Neural cell (in vitro differentiated cells): Measurements from ENCODE around the gene RIPK1. TPM values are rescaled to one million over a fixed set of nuclear protein-coding genes. Genes with fewer than 3 reads are reported as not detected.
A peak's percentile ranks its signal among the peaks of the same experiment; 100 is the strongest.

Source experiments
- H2AFZ ChIP-seq: fragments of 200-600, 300-800 bp; sonication (generic), shearing (Covaris generic); 2 replicates; pipeline ENCODE4 v1.6.0; 2014; ENCODE audit warnings: low read depth, mild to moderate bottlenecking, antibody characterized with exemption, low read length, moderate library complexity
- H3F3A ChIP-seq: fragments of 200-600 bp; shearing (Covaris generic); 2 replicates; pipeline ENCODE4 v1.6.1; 2016; ENCODE audit warnings: mild to moderate bottlenecking, moderate library complexity, mixed read lengths, antibody characterized with exemption, low read length; ENCODE audit not compliant: insufficient read depth, poor library complexity, severe bottlenecking
- H3K27ac ChIP-seq: fragments of 200-600, 300-800 bp; sonication (generic), shearing (Covaris generic); 2 replicates; pipeline ENCODE4 v1.5.1; 2014; ENCODE audit warnings: mild to moderate bottlenecking, low read length, moderate library complexity
- H3K27me3 ChIP-seq: fragments of 300-800, 200-600 bp; sonication (generic), shearing (Covaris generic); 2 replicates; pipeline ENCODE4 v1.6.0; 2014; ENCODE audit warnings: mild to moderate bottlenecking, low read depth, low read length, moderate library complexity; ENCODE audit not compliant: insufficient read depth
- H3K36me3 ChIP-seq: fragments of 300-800, 200-600 bp; sonication (generic), shearing (Covaris generic); 2 replicates; pipeline ENCODE4 v1.5.1; 2014; ENCODE audit warnings: mild to moderate bottlenecking, antibody characterized with exemption, low read length, moderate library complexity; ENCODE audit not compliant: insufficient read depth
- H3K4me2 ChIP-seq: fragments of 300-800, 200-600 bp; sonication (generic), shearing (Covaris generic); 2 replicates; pipeline ENCODE4 v1.6.0; 2014; ENCODE audit warnings: mild to moderate bottlenecking, low read length
- H3K4me3 ChIP-seq: fragments of 300-800, 200-600 bp; sonication (generic), shearing (Covaris generic); 2 replicates; pipeline ENCODE4 v1.5.1; 2014; ENCODE audit warnings: mild to moderate bottlenecking, low read length, moderate library complexity
- H3K79me2 ChIP-seq: fragments of 200-600 bp; shearing (Covaris generic); replicated peaks from 2 replicates; pipeline ENCODE4 v1.6.0; 2014; ENCODE audit warnings: mild to moderate bottlenecking, low read length, moderate library complexity; ENCODE audit not compliant: insufficient read depth
- H3K9ac ChIP-seq: fragments of 300-800, 200-600 bp; sonication (generic), shearing (Covaris generic); 2 replicates; pipeline ENCODE4 v1.6.1; 2016; ENCODE audit warnings: mild to moderate bottlenecking, low read length, mixed read lengths
- H3K9me2 ChIP-seq: fragments of 200-600 bp; shearing (Covaris generic); 2 replicates; pipeline ENCODE4 v1.6.1; 2016; ENCODE audit warnings: mild to moderate bottlenecking, low read length, mixed read lengths; ENCODE audit not compliant: insufficient read depth
- H3K9me3 ChIP-seq: fragments of 200-600, 300-800 bp; sonication (generic), shearing (Covaris generic); 2 replicates; pipeline ENCODE4 v1.6.1; 2016; ENCODE audit warnings: mild to moderate bottlenecking, mixed run types, low read length, moderate library complexity, mixed read lengths
- H4K20me1 ChIP-seq: fragments of 200-600 bp; shearing (Covaris generic); 2 replicates; pipeline ENCODE4 v1.6.1; 2016; ENCODE audit warnings: mild to moderate bottlenecking, mixed run types; ENCODE audit not compliant: insufficient read depth
- CTCF ChIP-seq: fragments of 450-650 bp; IDR thresholded peaks from 2 replicates; pipeline ENCODE4 v1.5.1; 2014; ENCODE audit warnings: antibody characterized with exemption, mild to moderate bottlenecking, moderate library complexity; ENCODE audit not compliant: poor library complexity, severe bottlenecking
- EP300 ChIP-seq: fragments of 450-650 bp; conservative IDR thresholded peaks from 2 replicates; pipeline ENCODE4 v1.6.1; 2014; ENCODE audit warnings: antibody characterized with exemption, mild to moderate bottlenecking, moderate library complexity; ENCODE audit not compliant: poor library complexity, severe bottlenecking
- EZH2 ChIP-seq: fragments of 200-600, 300-800 bp; shearing (Covaris generic), sonication (generic); IDR thresholded peaks from 2 replicates; pipeline ENCODE4 v1.6.1; 2014; ENCODE audit warnings: antibody characterized with exemption, low read length, borderline replicate concordance, mild to moderate bottlenecking; ENCODE audit not compliant: insufficient read depth, poor library complexity, severe bottlenecking
- MXI1 ChIP-seq: fragments of 450-650 bp; conservative IDR thresholded peaks from 2 replicates; pipeline ENCODE4 v1.6.1; 2014; ENCODE audit warnings: antibody characterized with exemption, mild to moderate bottlenecking; ENCODE audit not compliant: poor library complexity, severe bottlenecking
- POLR2AphosphoS5 ChIP-seq: IDR thresholded peaks from 2 replicates; pipeline ENCODE4 v1.6.1; 2012
- RAD21 ChIP-seq: fragments of 450-650 bp; conservative IDR thresholded peaks from 2 replicates; pipeline ENCODE4 v1.6.1; 2014; ENCODE audit warnings: antibody characterized with exemption, mild to moderate bottlenecking, moderate library complexity
- SMC3 ChIP-seq: fragments of 450-650 bp; conservative IDR thresholded peaks from 2 replicates; pipeline ENCODE4 v1.6.1; 2014; ENCODE audit warnings: antibody characterized with exemption, mild to moderate bottlenecking, moderate library complexity; ENCODE audit not compliant: poor library complexity
- TAF1 ChIP-seq: IDR thresholded peaks from 2 replicates; pipeline ENCODE4 v1.6.1; 2012; ENCODE audit warnings: low read depth
- polyA plus RNA-seq: library from polyadenylated mRNA; depleted of rRNA; stranded (reverse); fragments of >200 nt; gene quantifications from 2 replicates; pipeline ENCODE4 v1.2.3, GENCODE V29; 2014
- TF ChIP-seq, protein P1 (sequence below): IDR thresholded peaks from 2 replicates; pipeline ENCODE4 v1.6.1; 2012; ENCODE audit warnings: borderline replicate concordance

The RIPK1 gene
- polyA plus RNA-seq, 1 donor from 2014 or later, result 8.5 TPM

- H3K27ac ChIP-seq, result peak overlapping the region; percentile 42
- TF ChIP-seq SMC3 (peak; percentile 26), EP300 (peak; percentile 29), RAD21 (no peak), POLR2AphosphoS5 (peak; percentile 83)
- no peaks in the 10 kb centered on the region for H3K36me3 ChIP-seq
- H4K20me1 ChIP-seq, result no peaks in the 10 kb centered on the region
- H3K9ac ChIP-seq, result peak overlapping the region; percentile 78
- H3K4me2 ChIP-seq, result peak overlapping the region; percentile 39
- no peaks in the 10 kb centered on the region for H3K79me2 ChIP-seq
- H2AFZ ChIP-seq, result no peak overlapping the region
- H3K9me3 ChIP-seq, result no peaks in the 10 kb centered on the region
- peaks cover 4% of the 10 kb centered on the region for H3K27me3 ChIP-seq
- H3K9me2 ChIP-seq, result no peaks in the 10 kb centered on the region
- H3F3A ChIP-seq, result no peaks in the 10 kb centered on the region
- H3K4me3 ChIP-seq, result peak overlapping the region; percentile 86
These were observed 4.3 kb upstream of the RIPK1 start for GRCh38 chr6:3063733-3064700.

DNA sequence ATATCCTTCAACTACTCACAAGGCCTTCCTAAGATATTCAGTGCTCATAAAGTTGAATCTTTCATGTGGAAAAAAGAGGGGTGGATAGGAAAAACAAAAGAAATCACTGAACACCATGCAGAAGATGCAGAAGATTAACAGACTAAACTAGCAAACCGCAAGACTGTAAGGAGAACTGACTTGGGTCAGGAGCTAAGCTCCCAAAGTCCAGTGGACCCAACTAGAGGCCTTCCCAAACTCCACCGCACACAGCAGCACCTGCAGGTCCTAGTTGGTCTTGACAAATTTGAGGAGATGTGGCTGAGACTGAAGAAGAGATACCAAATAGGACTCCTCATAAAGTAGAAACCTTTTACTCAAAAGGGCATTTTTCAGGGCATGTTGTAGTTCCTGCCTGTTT is 3.3 kb downstream of the RIPK1 start:
- no peaks in the 10 kb centered on the region for H3K9me3 ChIP-seq
- H3K4me3 ChIP-seq, result no peak overlapping the region
- no peaks in the 10 kb centered on the region for H3K27me3 ChIP-seq
- H4K20me1 ChIP-seq, result no peaks in the 10 kb centered on the region
- H3K79me2 ChIP-seq, result peaks cover 17% of the 10 kb centered on the region
- H3K4me2 ChIP-seq, result no peak overlapping the region
- no peak overlapping the region for H2AFZ ChIP-seq
- TF ChIP-seq, protein P1, sequence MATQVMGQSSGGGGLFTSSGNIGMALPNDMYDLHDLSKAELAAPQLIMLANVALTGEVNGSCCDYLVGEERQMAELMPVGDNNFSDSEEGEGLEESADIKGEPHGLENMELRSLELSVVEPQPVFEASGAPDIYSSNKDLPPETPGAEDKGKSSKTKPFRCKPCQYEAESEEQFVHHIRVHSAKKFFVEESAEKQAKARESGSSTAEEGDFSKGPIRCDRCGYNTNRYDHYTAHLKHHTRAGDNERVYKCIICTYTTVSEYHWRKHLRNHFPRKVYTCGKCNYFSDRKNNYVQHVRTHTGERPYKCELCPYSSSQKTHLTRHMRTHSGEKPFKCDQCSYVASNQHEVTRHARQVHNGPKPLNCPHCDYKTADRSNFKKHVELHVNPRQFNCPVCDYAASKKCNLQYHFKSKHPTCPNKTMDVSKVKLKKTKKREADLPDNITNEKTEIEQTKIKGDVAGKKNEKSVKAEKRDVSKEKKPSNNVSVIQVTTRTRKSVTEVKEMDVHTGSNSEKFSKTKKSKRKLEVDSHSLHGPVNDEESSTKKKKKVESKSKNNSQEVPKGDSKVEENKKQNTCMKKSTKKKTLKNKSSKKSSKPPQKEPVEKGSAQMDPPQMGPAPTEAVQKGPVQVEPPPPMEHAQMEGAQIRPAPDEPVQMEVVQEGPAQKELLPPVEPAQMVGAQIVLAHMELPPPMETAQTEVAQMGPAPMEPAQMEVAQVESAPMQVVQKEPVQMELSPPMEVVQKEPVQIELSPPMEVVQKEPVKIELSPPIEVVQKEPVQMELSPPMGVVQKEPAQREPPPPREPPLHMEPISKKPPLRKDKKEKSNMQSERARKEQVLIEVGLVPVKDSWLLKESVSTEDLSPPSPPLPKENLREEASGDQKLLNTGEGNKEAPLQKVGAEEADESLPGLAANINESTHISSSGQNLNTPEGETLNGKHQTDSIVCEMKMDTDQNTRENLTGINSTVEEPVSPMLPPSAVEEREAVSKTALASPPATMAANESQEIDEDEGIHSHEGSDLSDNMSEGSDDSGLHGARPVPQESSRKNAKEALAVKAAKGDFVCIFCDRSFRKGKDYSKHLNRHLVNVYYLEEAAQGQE, result no peak
- TF ChIP-seq EP300 (no peak), POLR2AphosphoS5 (no peak), RAD21 (no peak), SMC3 (no peak), MXI1 (no peak), TAF1 (no peak), CTCF (no peak), EZH2 (no peak)
- no peak overlapping the region for H3K27ac ChIP-seq
- H3K9me2 ChIP-seq, result no peaks in the 10 kb centered on the region
- no peaks in the 10 kb centered on the region for H3K36me3 ChIP-seq
- H3F3A ChIP-seq, result no peaks in the 10 kb centered on the region
- no peak overlapping the region for H3K9ac ChIP-seq
